Frontal cortex (tissue), 4 donors: ENCODE results near the gene LATS1. TPM values are rescaled to one million over a fixed set of nuclear protein-coding genes. Genes with fewer than 3 reads are reported as not detected.

Experiments used
- DNase-seq, 2 donors: peaks; one replicate each; pipeline ENCODE4 v3.0.0; 2012; ENCODE audit warnings: low spot score in 2 of 2
- FAIRE-seq: peaks from 2 replicates; lab custom pipeline; 2012; peaks lifted over from hg19 to GRCh38; lab: Jason Lieb, UNC
- total RNA-seq: library from RNA; depleted of rRNA; stranded (reverse); fragments of >200 nt; gene quantifications from one replicate; pipeline ENCODE4 v1.2.3, GENCODE V29; 2014
- donor health status: control.
- donor health status: control.
- donor health status: control.

LATS1 gene
- total RNA-seq, 1 donor from 2014 or later: 22.8 TPM

GRCh38 chr6:149733089-149733720, 15.3 kb upstream of the LATS1 start:
- FAIRE-seq (no peak), DNase-seq (no peak)

- FAIRE-seq (no peak), DNase-seq (no peak)
Observed at GRCh38 chr6:149729824-149730223, 11.9 kb upstream of the LATS1 start.

GRCh38 chr6:149728499-149729234, 10.8 kb upstream of the LATS1 start:
- no peak for FAIRE-seq
- DNase-seq: no peak

GRCh38 chr6:149727793-149728498, 10.0 kb upstream of the LATS1 start:
- DNase-seq (no peak), FAIRE-seq (no peak)

GRCh38 chr6:149725785-149726184, 7.9 kb upstream of the LATS1 start:
- FAIRE-seq: no peak

GRCh38 chr6:149723771-149724417, 6.0 kb upstream of the LATS1 start:
- FAIRE-seq: no peak
- peak in 1 of 2 donors; percentile 52 for DNase-seq

More at GRCh38 chr6:149725785-149726184, 7.9 kb upstream of the LATS1 start:
- DNase-seq: no peak

- FAIRE-seq (no peak), DNase-seq (no peak)
Observed at GRCh38 chr6:149723262-149723661, 5.4 kb upstream of the LATS1 start.

- FAIRE-seq (no peak), DNase-seq (no peak)
Observed at GRCh38 chr6:149719531-149719930, 1.6 kb upstream of the LATS1 start.

GRCh38 chr6:149717255-149717587, 680 bp downstream of the LATS1 start:
- FAIRE-seq (no peak), DNase-seq (no peak)

- peak in 1 of 2 donors; percentile 8 for DNase-seq
- FAIRE-seq: no peak
Observed at GRCh38 chr6:149716181-149716963, 1.5 kb downstream of the LATS1 start.

GRCh38 chr6:149714442-149714841, 3.5 kb downstream of the LATS1 start:
- FAIRE-seq: no peak
- DNase-seq: no peak

GRCh38 chr6:149711711-149712110, 6.2 kb downstream of the LATS1 start:
- DNase-seq (no peak), FAIRE-seq (no peak)

GRCh38 chr6:149701714-149702113, 16.2 kb downstream of the LATS1 start:
- FAIRE-seq (no peak), DNase-seq (no peak)

- FAIRE-seq: no peak
Observed at GRCh38 chr6:149699150-149699549, 18.8 kb downstream of the LATS1 start.

GRCh38 chr6:149698175-149698574, 19.7 kb downstream of the LATS1 start:
- DNase-seq: no peak
- no peak for FAIRE-seq

More at GRCh38 chr6:149699150-149699549, 18.8 kb downstream of the LATS1 start:
- no peak for DNase-seq

- no peak for DNase-seq
Observed at GRCh38 chr6:149696901-149697300, 21.0 kb downstream of the LATS1 start.

GRCh38 chr6:149694921-149695320, 23.0 kb downstream of the LATS1 start:
- no peak for DNase-seq
- FAIRE-seq: no peak

More at GRCh38 chr6:149696901-149697300, 21.0 kb downstream of the LATS1 start:
- FAIRE-seq: no peak

GRCh38 chr6:149691201-149691600, 26.7 kb downstream of the LATS1 start:
- no peak for FAIRE-seq
- no peak for DNase-seq

- DNase-seq: no peak
Observed at GRCh38 chr6:149686230-149686629, 31.7 kb downstream of the LATS1 start.

More at GRCh38 chr6:149686230-149686629, 31.7 kb downstream of the LATS1 start:
- FAIRE-seq: no peak
